ENCODE measurements around the gene ZBTB18.

DNA sequence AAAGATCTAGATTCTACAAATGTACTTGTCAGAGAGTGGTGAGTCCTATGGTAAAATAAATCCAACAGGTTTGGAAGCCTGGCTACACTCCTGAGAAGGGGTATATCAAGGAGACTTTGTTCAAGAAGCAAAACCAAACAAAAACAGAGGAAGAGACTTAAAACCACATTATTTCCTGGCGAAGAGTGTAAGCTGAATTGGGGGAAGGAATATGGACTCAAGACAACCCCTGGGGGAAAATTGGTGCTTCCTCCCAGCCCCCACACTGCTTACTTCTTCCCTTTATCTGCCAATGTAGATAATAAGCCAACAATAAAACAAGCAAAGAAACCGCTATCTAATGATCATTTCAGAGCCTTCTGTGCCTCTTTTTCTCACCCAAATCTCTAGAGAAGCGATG is 48.4 kb upstream of the ZBTB18 start:
- TF ChIP-seq CTCF (IDR thresholded peaks at IDR 0.05): no peak
- no peak for TF ChIP-seq EP300 (IDR thresholded peaks at IDR 0.05)
- TF ChIP-seq POLR2A (IDR thresholded peaks at IDR 0.05): no peak
